Mesothelial cell of epicardium (in vitro differentiated cells): Measurements from ENCODE around the gene RNF26. TPM values are rescaled to one million over a fixed set of nuclear protein-coding genes. Genes with fewer than 3 reads are reported as not detected.

Experiments
- microRNA-seq: library from miRNA; unstranded; fragments of <30 nt; microRNA quantifications from one replicate; pipeline ENCODE4 v1.2.0, GENCODE V29; 2021; ENCODE audit warnings: inconsistent platforms, mixed read lengths
- total RNA-seq: library from RNA; stranded (reverse); gene quantifications from 3 replicates; pipeline ENCODE4 v1.2.1, GENCODE V29; 2021

The RNF26 gene
- total RNA-seq, 1 donor from 2014 or later = 36.2 TPM

Small RNA genes lying within 50 kb of the gene (microRNA-seq; reads per million reads assigned to microRNA genes)
- gene MIR6756 = not detected

Other genes with a start within 250 kb of the RNF26 start
- gene HMBS, start 249.6 kb upstream of the RNF26 start, total RNA-seq = 28.0 to 29.1 TPM (median 28.1 TPM) in 3 replicates
- gene DPAGT1, start 232.7 kb upstream of the RNF26 start, total RNA-seq = 38.2 to 47.7 TPM (median 44.9 TPM) in 3 replicates
- 8.7 to 10.5 TPM (median 10.0 TPM) in 3 replicates for gene C2CD2L, start 227.2 kb upstream of the RNF26 start, total RNA-seq
- 32.8 to 36.7 TPM (median 34.4 TPM) in 3 replicates for gene HINFP, start 212.9 kb upstream of the RNF26 start, total RNA-seq
- gene ABCG4, start 185.5 kb upstream of the RNF26 start, total RNA-seq = 1.9 to 2.6 TPM (median 2.0 TPM) in 3 replicates
- gene NLRX1, start 165.8 kb upstream of the RNF26 start, total RNA-seq = 21.2 to 21.9 TPM (median 21.8 TPM) in 3 replicates
- 0.42 to 0.67 TPM (median 0.66 TPM) in 3 replicates for gene NHERF4, start 149.1 kb upstream of the RNF26 start, total RNA-seq
- gene CBL, start 128.2 kb upstream of the RNF26 start, total RNA-seq = 27.5 to 28.0 TPM (median 27.6 TPM) in 3 replicates
- 25.9 to 28.2 TPM (median 26.7 TPM) in 3 replicates for gene MCAM, start 17.4 kb upstream of the RNF26 start, total RNA-seq
- gene C1QTNF5, start 6.4 kb downstream of the RNF26 start, total RNA-seq = 24.1 to 25.0 TPM (median 24.4 TPM) in 3 replicates
- not detected in 3 replicates for gene MFRP, start 12.2 kb downstream of the RNF26 start, total RNA-seq
- 12.4 to 13.2 TPM (median 13.1 TPM) in 3 replicates for gene USP2, start 47.2 kb downstream of the RNF26 start, total RNA-seq
- 121 to 127 TPM (median 121 TPM) in 3 replicates for gene THY1, start 88.6 kb downstream of the RNF26 start, total RNA-seq